Medulla oblongata (tissue), 1 donor: ENCODE results near the gene SYP.
A peak's percentile ranks its signal among the peaks of the same experiment; 100 is the strongest.
"Not testable (repeated sequence)": the region's sequence is repeated elsewhere in the genome, so short reads cannot be mapped to it uniquely, and the experiment has no call there.

Source experiments
- DNase-seq: peaks from one replicate; pipeline ENCODE4 v3.0.0-alpha.2; 2015; ENCODE audit errors: extremely low spot score

Gene SYP

GRCh38 chrX:49166914-49167739 lies 32.9 kb downstream of the SYP start:
- peak; percentile 46 for DNase-seq

GRCh38 chrX:49165901-49166881 lies 33.8 kb downstream of the SYP start:
- peak; percentile 67 for DNase-seq

GRCh38 chrX:49164589-49165360 lies 35.2 kb downstream of the SYP start:
- DNase-seq: no peak

- DNase-seq: peak; percentile 89
Measured at GRCh38 chrX:49163555-49164419, 36.2 kb downstream of the SYP start.

- no peak for DNase-seq
Measured at GRCh38 chrX:49162620-49163019, 37.4 kb downstream of the SYP start, which contains the start of gene MAGIX. TSS of gene MAGIX (plus strand) at chrX:49162758. CDS start at chrX:49162890, 132 bp downstream.

- no peak for DNase-seq
Measured at GRCh38 chrX:49161632-49162031, 38.4 kb downstream of the SYP start.

- DNase-seq: no peak
Measured at GRCh38 chrX:49160908-49161307, 39.1 kb downstream of the SYP start.

- no peak for DNase-seq
Measured at GRCh38 chrX:49157194-49157593, 42.8 kb downstream of the SYP start.

GRCh38 chrX:49155900-49156837 lies 43.8 kb downstream of the SYP start:
- peak; percentile 89 for DNase-seq

- no peak for DNase-seq
Measured at GRCh38 chrX:49155243-49155899, 44.6 kb downstream of the SYP start.

GRCh38 chrX:49153467-49153866 lies 46.5 kb downstream of the SYP start:
- DNase-seq: no peak

GRCh38 chrX:49149291-49149690 lies 50.7 kb downstream of the SYP start:
- DNase-seq: not testable (repeated sequence)

- not testable (repeated sequence) for DNase-seq
Measured at GRCh38 chrX:49148390-49149100, 51.4 kb downstream of the SYP start.

- DNase-seq: no peak
Measured at GRCh38 chrX:49147936-49148335, 52.1 kb downstream of the SYP start.

- DNase-seq: no peak
Measured at GRCh38 chrX:49147282-49147681, 52.7 kb downstream of the SYP start.

- not testable (repeated sequence) for DNase-seq
Measured at GRCh38 chrX:49143154-49143553, 56.8 kb downstream of the SYP start.

GRCh38 chrX:49142264-49142663 lies 57.7 kb downstream of the SYP start:
- DNase-seq: not testable (repeated sequence)

GRCh38 chrX:49139713-49140112 lies 60.3 kb downstream of the SYP start:
- no peak for DNase-seq
